Subcutaneous adipose tissue (tissue), 4 donors: ENCODE measurements around the gene FUT3. TPM values are rescaled to one million over a fixed set of nuclear protein-coding genes. Genes with fewer than 3 reads are reported as not detected.

Source experiments
- total RNA-seq, 4 donors: library from RNA; depleted of rRNA; stranded (reverse); fragments of >200 nt; gene quantifications; one replicate each; pipeline ENCODE4 v1.1.0, GENCODE V29; 2016
- TF ChIP-seq, protein P1 (sequence below): fragments of 450-650 bp; IDR thresholded peaks from one replicate; pipeline ENCODE4 v1.5.1; 2016; ENCODE audit warnings: low read depth, mild to moderate bottlenecking, control low read depth, antibody characterized with exemption, moderate library complexity

The FUT3 gene
- total RNA-seq, 4 donors from 2014 or later: not detected

DNA sequence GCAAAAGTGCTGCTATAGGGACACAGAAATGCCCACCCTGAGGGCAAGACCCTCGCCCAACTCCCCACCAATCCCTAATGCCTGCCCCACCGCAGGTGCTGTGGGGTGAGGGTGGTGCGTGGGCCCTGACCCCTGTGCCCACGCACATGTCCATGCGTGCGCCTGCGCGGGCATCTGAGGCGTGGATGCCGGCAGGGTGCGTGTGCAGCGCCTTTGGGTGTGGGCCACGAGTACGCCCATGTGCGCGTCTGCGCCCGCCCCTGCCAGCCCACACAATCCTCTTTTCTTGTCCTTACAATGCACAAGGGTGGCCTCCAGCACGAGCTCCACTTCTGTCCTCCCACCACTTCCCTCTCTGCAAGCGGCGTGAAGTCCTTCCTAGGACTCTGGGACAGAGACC, 26.1 kb downstream of the FUT3 start:
- TF ChIP-seq, protein P1, sequence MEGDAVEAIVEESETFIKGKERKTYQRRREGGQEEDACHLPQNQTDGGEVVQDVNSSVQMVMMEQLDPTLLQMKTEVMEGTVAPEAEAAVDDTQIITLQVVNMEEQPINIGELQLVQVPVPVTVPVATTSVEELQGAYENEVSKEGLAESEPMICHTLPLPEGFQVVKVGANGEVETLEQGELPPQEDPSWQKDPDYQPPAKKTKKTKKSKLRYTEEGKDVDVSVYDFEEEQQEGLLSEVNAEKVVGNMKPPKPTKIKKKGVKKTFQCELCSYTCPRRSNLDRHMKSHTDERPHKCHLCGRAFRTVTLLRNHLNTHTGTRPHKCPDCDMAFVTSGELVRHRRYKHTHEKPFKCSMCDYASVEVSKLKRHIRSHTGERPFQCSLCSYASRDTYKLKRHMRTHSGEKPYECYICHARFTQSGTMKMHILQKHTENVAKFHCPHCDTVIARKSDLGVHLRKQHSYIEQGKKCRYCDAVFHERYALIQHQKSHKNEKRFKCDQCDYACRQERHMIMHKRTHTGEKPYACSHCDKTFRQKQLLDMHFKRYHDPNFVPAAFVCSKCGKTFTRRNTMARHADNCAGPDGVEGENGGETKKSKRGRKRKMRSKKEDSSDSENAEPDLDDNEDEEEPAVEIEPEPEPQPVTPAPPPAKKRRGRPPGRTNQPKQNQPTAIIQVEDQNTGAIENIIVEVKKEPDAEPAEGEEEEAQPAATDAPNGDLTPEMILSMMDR: no peak

DNA sequence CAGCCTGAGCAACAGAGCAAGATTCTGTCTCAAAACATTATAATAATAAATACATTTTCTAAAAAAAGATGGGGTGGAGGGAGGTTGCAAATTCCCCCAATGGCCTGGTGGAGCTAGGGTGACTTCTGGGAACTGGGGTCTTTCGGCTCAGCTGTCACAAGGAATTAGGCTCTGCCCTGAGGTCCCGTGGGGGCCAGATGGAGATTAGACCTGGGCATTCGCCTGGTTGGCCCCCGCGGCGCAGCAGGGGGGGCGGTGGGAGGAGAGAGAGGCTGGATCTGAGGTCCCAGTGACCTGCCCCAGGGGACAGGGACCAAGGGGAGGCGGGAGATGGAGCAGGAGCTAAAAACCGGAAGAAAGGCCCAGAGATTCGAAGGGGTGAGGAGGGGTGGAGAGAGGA, 26.5 kb downstream of the FUT3 start:
- TF ChIP-seq, protein P1: no peak

DNA sequence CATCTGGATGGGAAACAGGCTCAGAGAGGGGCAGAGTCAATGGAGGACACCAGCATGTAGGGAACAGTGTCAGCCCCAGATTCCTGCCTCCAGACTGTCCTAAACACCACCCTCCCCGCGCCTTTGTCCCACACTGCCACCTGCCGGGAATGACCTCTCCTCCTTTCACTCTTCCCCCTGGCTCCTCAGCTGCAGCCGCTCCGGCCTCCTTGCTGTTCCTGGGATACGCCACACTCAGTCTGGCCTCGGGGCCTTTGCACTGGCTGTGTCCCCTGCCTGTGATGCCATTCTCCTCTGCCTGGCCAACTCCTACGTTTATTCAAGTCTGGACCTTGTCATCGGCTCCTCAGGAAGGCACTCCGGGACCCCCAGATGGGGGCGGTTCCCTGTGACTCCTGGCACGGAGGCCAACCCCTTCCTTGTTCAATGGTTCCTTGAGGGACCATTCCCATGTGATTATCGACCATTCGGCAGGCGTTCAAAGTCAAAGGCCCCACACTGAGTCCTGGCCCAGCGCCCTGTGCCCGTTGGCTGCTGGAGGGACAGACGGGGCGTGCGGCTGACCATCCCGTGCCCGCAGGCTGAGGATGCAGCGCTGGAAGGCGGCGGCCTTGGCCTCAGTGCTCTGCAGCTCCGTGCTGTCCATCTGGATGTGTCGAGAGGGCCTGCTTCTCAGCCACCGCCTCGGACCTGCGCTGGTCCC, 27.5 kb downstream of the FUT3 start:
- TF ChIP-seq, protein P1: no peak

DNA sequence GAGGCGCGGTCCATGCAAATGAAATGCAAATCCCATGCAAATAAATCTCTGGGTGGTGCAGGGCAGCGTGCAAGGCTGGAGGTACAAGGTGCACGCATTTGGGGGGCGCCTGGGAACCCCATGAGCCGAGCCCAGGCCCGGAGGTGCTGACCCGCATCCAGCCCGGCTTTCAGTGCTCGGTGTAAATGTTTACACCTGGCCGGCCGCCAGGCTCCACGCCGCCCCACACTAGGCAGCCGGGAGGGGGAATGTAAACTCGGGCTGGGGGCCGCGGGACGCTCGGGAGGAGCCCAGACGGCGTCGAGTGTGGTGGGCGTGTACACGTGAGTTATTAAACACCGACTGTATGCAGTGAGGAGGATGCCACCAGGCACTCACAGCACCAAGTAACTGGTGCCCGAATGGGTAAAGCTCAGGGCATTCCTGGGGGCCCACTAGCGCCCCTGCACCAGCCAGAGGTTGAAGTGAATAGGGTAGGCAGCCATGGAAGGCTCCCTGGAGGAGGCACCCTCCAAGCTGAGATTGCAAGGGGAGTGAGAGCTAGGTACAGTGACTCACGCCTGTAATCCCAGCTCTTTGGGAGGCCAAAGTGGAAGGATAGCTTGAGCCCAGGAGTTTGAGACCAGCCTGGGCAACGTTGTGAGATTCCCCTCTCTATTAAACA, 28.9 kb downstream of the FUT3 start:
- TF ChIP-seq, protein P1: no peak

DNA sequence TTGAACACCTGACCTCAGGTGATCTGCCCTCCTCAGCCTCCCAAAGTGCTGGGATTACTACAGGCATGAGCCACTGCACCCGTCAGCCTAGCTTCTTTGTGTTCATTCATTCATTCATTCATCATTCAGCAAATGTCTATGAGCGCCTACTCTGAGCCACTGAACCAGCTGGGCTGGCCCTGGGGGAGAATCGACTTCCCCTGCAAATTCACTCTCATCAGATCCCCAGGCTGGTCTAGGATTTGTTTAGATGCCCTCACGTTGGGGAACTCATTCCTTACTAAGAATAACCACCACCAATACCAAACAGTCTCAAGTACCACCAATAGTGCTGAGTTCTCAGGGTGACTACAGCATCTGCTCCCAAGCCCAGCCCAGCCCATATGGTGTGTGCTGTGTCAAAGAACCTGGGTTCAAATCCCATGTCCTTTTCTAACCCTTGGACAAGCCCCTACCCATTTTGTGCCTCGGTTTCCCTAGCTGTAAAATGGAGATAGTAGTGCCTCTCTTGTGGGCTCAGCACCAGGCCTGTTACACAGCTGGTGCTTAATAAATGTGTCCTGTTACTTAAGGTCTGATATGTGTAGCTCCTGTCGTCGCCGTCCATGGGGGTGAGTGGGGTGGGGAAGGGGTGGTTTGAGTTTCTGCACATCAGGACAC, 29.6 kb downstream of the FUT3 start:
- TF ChIP-seq, protein P1: no peak

DNA sequence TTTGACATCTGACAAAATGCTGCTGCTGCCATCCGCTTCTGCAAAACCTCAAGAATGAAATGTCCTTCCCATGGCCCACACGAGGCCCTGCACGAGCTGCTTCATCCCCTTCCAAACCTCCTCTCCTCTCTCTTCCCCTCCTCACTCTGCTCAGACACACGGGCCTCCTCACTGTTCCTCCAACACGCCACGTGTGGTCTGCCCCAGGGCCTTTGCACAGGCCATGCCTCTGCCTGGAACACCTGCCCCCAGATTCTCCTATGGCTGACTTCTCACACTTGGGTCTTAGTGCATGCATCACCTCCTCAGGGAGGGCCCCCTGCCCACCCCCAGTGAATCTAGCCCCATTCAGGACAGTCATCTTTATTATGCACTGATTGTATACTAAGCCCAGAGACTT, 30.5 kb downstream of the FUT3 start:
- TF ChIP-seq, protein P1: no peak

DNA sequence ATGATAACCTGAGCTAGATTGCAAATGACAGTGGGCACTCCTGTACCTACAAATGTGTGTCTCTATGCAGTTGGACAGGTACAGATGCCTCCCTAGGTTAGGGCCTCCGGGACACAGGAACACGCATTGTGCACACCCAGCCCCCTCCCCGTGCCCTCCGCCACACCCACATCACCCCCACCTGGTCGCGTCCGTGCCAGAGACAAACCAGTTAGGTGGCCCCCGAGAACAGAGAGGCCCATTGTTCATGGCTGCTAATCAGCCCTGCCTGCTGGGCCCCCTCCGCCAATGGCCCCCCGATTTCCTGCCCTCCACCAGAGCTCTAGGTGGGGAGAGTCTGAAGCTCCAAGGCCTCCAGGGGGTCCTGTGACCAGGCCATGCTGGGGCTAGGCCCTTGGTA, 32.7 kb downstream of the FUT3 start:
- TF ChIP-seq, protein P1: no peak
